HG02678 (cell line): ENCODE data around the gene ENTPD1.
A peak's percentile ranks its signal among the peaks of the same experiment; 100 is the strongest.

ENCODE experiments used
- ATAC-seq: cut with Tn5 transposase; IDR thresholded peaks from one replicate; pipeline ENCODE4 v1.9.1; 2021; ENCODE audit warnings: mild to moderate bottlenecking, moderate library complexity; ENCODE audit not compliant: unreplicated experiment

The ENTPD1 gene

GRCh38 chr10:95821720-95822119 is 65.8 kb downstream of the ENTPD1 start:
- no peak for ATAC-seq

- no peak for ATAC-seq
Measured at GRCh38 chr10:95830044-95830443, 74.1 kb downstream of the ENTPD1 start.

- ATAC-seq, result no peak
Measured at GRCh38 chr10:95831076-95831475, 75.1 kb downstream of the ENTPD1 start.

GRCh38 chr10:95831515-95831914 is 75.6 kb downstream of the ENTPD1 start:
- ATAC-seq, result no peak

- peak; percentile 85 for ATAC-seq
Measured at GRCh38 chr10:95832216-95833041, 76.5 kb downstream of the ENTPD1 start.

GRCh38 chr10:95833042-95833610 is 77.2 kb downstream of the ENTPD1 start:
- no peak for ATAC-seq

- ATAC-seq, result no peak
Measured at GRCh38 chr10:95834406-95834805, 78.4 kb downstream of the ENTPD1 start.

- ATAC-seq, result no peak
Measured at GRCh38 chr10:95835149-95835860, 79.3 kb downstream of the ENTPD1 start.

- ATAC-seq, result no peak
Measured at GRCh38 chr10:95835911-95836310, 79.9 kb downstream of the ENTPD1 start.

GRCh38 chr10:95836610-95837355 is 80.8 kb downstream of the ENTPD1 start:
- ATAC-seq, result no peak

GRCh38 chr10:95837356-95837776 is 81.4 kb downstream of the ENTPD1 start:
- peak; percentile 27 for ATAC-seq

- ATAC-seq, result peak; percentile 44
Measured at GRCh38 chr10:95837783-95838182, 81.8 kb downstream of the ENTPD1 start.

GRCh38 chr10:95840121-95840520 is 84.2 kb downstream of the ENTPD1 start:
- no peak for ATAC-seq

- no peak for ATAC-seq
Measured at GRCh38 chr10:95840681-95841080, 84.7 kb downstream of the ENTPD1 start.

GRCh38 chr10:95841661-95842498 is 85.9 kb downstream of the ENTPD1 start:
- ATAC-seq, result no peak

- ATAC-seq, result no peak
Measured at GRCh38 chr10:95845411-95845810, 89.4 kb downstream of the ENTPD1 start.

GRCh38 chr10:95847007-95847406 is 91.0 kb downstream of the ENTPD1 start:
- no peak for ATAC-seq

- no peak for ATAC-seq
Measured at GRCh38 chr10:95848841-95849240, 92.9 kb downstream of the ENTPD1 start.

GRCh38 chr10:95850791-95851190 is 94.8 kb downstream of the ENTPD1 start:
- ATAC-seq, result no peak
